GM19035 (cell line): ENCODE results near the gene BRCC3.
A peak's percentile ranks its signal among the peaks of the same experiment; 100 is the strongest.

Experiments used
- ATAC-seq: cut with Tn5 transposase; IDR thresholded peaks from one replicate; pipeline ENCODE4 v1.9.1; 2021; ENCODE audit not compliant: unreplicated experiment

BRCC3 gene

GRCh38 chrX:155070975-155071693 is at the start of gene BRCC3, which contains the start of the genes CMC4 and MTCP1:
Gene BRCC3, plus strand, starts transcription at chrX:155071508. Its CDS starts 20 bp downstream, at chrX:155071528.
Gene CMC4, minus strand, starts transcription at chrX:155071136. Its CDS starts 7,113 bp downstream, at chrX:155064023.
Gene MTCP1, minus strand, starts transcription at chrX:155071136. Its CDS starts 5,126 bp downstream, at chrX:155066010.
- peak; percentile 90 for ATAC-seq

GRCh38 chrX:155022585-155022984 is 48.7 kb upstream of the BRCC3 start, which contains the start of gene F8:
Gene F8, minus strand, starts transcription at chrX:155022723. Its CDS starts 171 bp downstream, at chrX:155022552.
- no peak for ATAC-seq

GRCh38 chrX:155023907-155024833 is 47.1 kb upstream of the BRCC3 start:
- ATAC-seq: no peak

- no peak for ATAC-seq
Observed at GRCh38 chrX:155026420-155026726, 44.9 kb upstream of the BRCC3 start.

GRCh38 chrX:155026727-155027508 is 44.4 kb upstream of the BRCC3 start, which contains the start of gene FUNDC2:
Gene FUNDC2, plus strand, starts transcription at chrX:155026844. Its CDS starts 95 bp downstream, at chrX:155026939.
- ATAC-seq: peak; percentile 89

GRCh38 chrX:155027509-155028066 is 43.7 kb upstream of the BRCC3 start:
- ATAC-seq: no peak

GRCh38 chrX:155028129-155028528 is 43.2 kb upstream of the BRCC3 start:
- ATAC-seq: no peak

GRCh38 chrX:155028877-155029291 is 42.4 kb upstream of the BRCC3 start:
- ATAC-seq: no peak

GRCh38 chrX:155031657-155032056 is 39.7 kb upstream of the BRCC3 start:
- no peak for ATAC-seq

GRCh38 chrX:155035688-155036087 is 35.6 kb upstream of the BRCC3 start:
- ATAC-seq: no peak

- ATAC-seq: no peak
Observed at GRCh38 chrX:155046129-155046810, 25.0 kb upstream of the BRCC3 start.

GRCh38 chrX:155046811-155047528 is 24.3 kb upstream of the BRCC3 start:
- ATAC-seq: no peak

- no peak for ATAC-seq
Observed at GRCh38 chrX:155048977-155049619, 22.2 kb upstream of the BRCC3 start.

GRCh38 chrX:155052738-155053498 is 18.4 kb upstream of the BRCC3 start:
- no peak for ATAC-seq

- ATAC-seq: no peak
Observed at GRCh38 chrX:155053656-155054055, 17.7 kb upstream of the BRCC3 start.

- no peak for ATAC-seq
Observed at GRCh38 chrX:155054255-155054654, 17.1 kb upstream of the BRCC3 start.

- no peak for ATAC-seq
Observed at GRCh38 chrX:155055494-155055893, 15.8 kb upstream of the BRCC3 start.

- ATAC-seq: no peak
Observed at GRCh38 chrX:155056471-155056870, 14.8 kb upstream of the BRCC3 start.
